ENCODE results near the gene TNFAIP8L3.

Gene TNFAIP8L3

GRCh38 chr15:51095681-51096331, 1.1 kb upstream of the TNFAIP8L3 start:
- no peak for DNase-seq (ENCODE audit: extremely low spot score)
- no peak for TF ChIP-seq TARDBP (IDR thresholded peaks at IDR 0.05)
- no peak for TF ChIP-seq HDGF (IDR thresholded peaks at IDR 0.05; ENCODE audit: borderline replicate concordance)
- TF ChIP-seq FOXK2 (IDR thresholded peaks at IDR 0.05) = no peak
- no peak for TF ChIP-seq SP1 (IDR thresholded peaks at IDR 0.05)
- TF ChIP-seq PKNOX1 (IDR thresholded peaks at IDR 0.05) = no peak
- TF ChIP-seq SUZ12 (IDR thresholded peaks at IDR 0.05) = no peak
- no peak for TF ChIP-seq FOXM1 (IDR thresholded peaks at IDR 0.05; ENCODE audit: borderline replicate concordance)
- TF ChIP-seq ARNT (IDR thresholded peaks at IDR 0.05) = no peak
- no peak for TF ChIP-seq FOXA1 (IDR thresholded peaks at IDR 0.05)
- TF ChIP-seq CTBP1 (IDR thresholded peaks at IDR 0.05; ENCODE audit: borderline replicate concordance) = no peak
- no peak for TF ChIP-seq ELF4 (IDR thresholded peaks at IDR 0.05)
- TF ChIP-seq NFRKB (IDR thresholded peaks at IDR 0.05) = no peak
- no peak for TF ChIP-seq LEF1 (IDR thresholded peaks at IDR 0.05; ENCODE audit: borderline replicate concordance)
- CTCF ChIA-PET = no interaction called here
- POLR2A ChIA-PET = no interaction called here

GRCh38 chr15:51093839-51094605, 684 bp downstream of the TNFAIP8L3 start:
- no peak for TF ChIP-seq PKNOX1 (IDR thresholded peaks at IDR 0.05)
- TF ChIP-seq CTBP1 (IDR thresholded peaks at IDR 0.05; ENCODE audit: borderline replicate concordance) = no peak
- TF ChIP-seq ARNT (IDR thresholded peaks at IDR 0.05) = no peak
- no peak for TF ChIP-seq SUZ12 (IDR thresholded peaks at IDR 0.05)
- no peak for TF ChIP-seq BHLHE40 (IDR thresholded peaks at IDR 0.05; ENCODE audit: borderline replicate concordance)
- TF ChIP-seq NFRKB (IDR thresholded peaks at IDR 0.05) = no peak
- no peak for TF ChIP-seq L3MBTL2 (conservative IDR thresholded peaks at IDR 0.05)
- TF ChIP-seq SP1 (IDR thresholded peaks at IDR 0.05) = no peak
- ChIA-PET POLR2A (no interaction called here), CTCF (no interaction called here)
- peak; percentile 11 for DNase-seq (ENCODE audit: extremely low spot score)

- CTCF ChIA-PET = no interaction called here
- POLR2A ChIA-PET = no interaction called here
- no peak for DNase-seq (ENCODE audit: extremely low spot score)
- no peak for TF ChIP-seq SUZ12 (IDR thresholded peaks at IDR 0.05)
- no peak for TF ChIP-seq BHLHE40 (IDR thresholded peaks at IDR 0.05; ENCODE audit: borderline replicate concordance)
- TF ChIP-seq HDGF (IDR thresholded peaks at IDR 0.05; ENCODE audit: borderline replicate concordance) = no peak
- TF ChIP-seq TARDBP (IDR thresholded peaks at IDR 0.05) = no peak
- no peak for TF ChIP-seq CTBP1 (IDR thresholded peaks at IDR 0.05; ENCODE audit: borderline replicate concordance)
- no peak for TF ChIP-seq PKNOX1 (IDR thresholded peaks at IDR 0.05)
- TF ChIP-seq SP1 (IDR thresholded peaks at IDR 0.05) = no peak
- no peak for TF ChIP-seq NFRKB (IDR thresholded peaks at IDR 0.05)
- TF ChIP-seq FOXA1 (IDR thresholded peaks at IDR 0.05) = no peak
- no peak for TF ChIP-seq FOXM1 (IDR thresholded peaks at IDR 0.05; ENCODE audit: borderline replicate concordance)
- no peak for TF ChIP-seq ZNF384 (IDR thresholded peaks at IDR 0.05)
- no peak for TF ChIP-seq L3MBTL2 (conservative IDR thresholded peaks at IDR 0.05)
- TF ChIP-seq ARNT (IDR thresholded peaks at IDR 0.05) = no peak
- TF ChIP-seq FOXK2 (IDR thresholded peaks at IDR 0.05) = no peak
- no peak for TF ChIP-seq ELF4 (IDR thresholded peaks at IDR 0.05)
- TF ChIP-seq LEF1 (IDR thresholded peaks at IDR 0.05; ENCODE audit: borderline replicate concordance) = no peak
Observed at GRCh38 chr15:51093488-51093838, 1.2 kb downstream of the TNFAIP8L3 start.

GRCh38 chr15:51092480-51093040, 2.1 kb downstream of the TNFAIP8L3 start:
- no peak for DNase-seq (ENCODE audit: extremely low spot score)
- POLR2A ChIA-PET = no interaction called here
- TF ChIP-seq L3MBTL2 (conservative IDR thresholded peaks at IDR 0.05) (no peak), FOXM1 (IDR thresholded peaks at IDR 0.05; ENCODE audit: borderline replicate concordance) (no peak), FOXK2 (IDR thresholded peaks at IDR 0.05) (no peak), LEF1 (IDR thresholded peaks at IDR 0.05; ENCODE audit: borderline replicate concordance) (no peak), SP1 (IDR thresholded peaks at IDR 0.05) (no peak), SUZ12 (IDR thresholded peaks at IDR 0.05) (no peak), ZNF384 (IDR thresholded peaks at IDR 0.05) (no peak), HDGF (IDR thresholded peaks at IDR 0.05; ENCODE audit: borderline replicate concordance) (no peak), ELF4 (IDR thresholded peaks at IDR 0.05) (no peak), NFRKB (IDR thresholded peaks at IDR 0.05) (no peak), CTBP1 (IDR thresholded peaks at IDR 0.05; ENCODE audit: borderline replicate concordance) (no peak), ARNT (IDR thresholded peaks at IDR 0.05) (no peak), BHLHE40 (IDR thresholded peaks at IDR 0.05; ENCODE audit: borderline replicate concordance) (no peak), PKNOX1 (IDR thresholded peaks at IDR 0.05) (no peak), FOXA1 (IDR thresholded peaks at IDR 0.05) (no peak), TARDBP (IDR thresholded peaks at IDR 0.05) (no peak)
- CTCF ChIA-PET = interaction anchor here (0.6 kb wide), 1 partner anchor 100 kb away, joined by 3 read pairs; no protein-coding TSS in a partner anchor

GRCh38 chr15:51090753-51091152, 4.0 kb downstream of the TNFAIP8L3 start:
- TF ChIP-seq SUZ12 (IDR thresholded peaks at IDR 0.05) (no peak), FOXK2 (IDR thresholded peaks at IDR 0.05) (no peak), ZNF384 (IDR thresholded peaks at IDR 0.05) (no peak), ELF4 (IDR thresholded peaks at IDR 0.05) (no peak), NFRKB (IDR thresholded peaks at IDR 0.05) (no peak), L3MBTL2 (conservative IDR thresholded peaks at IDR 0.05) (no peak), ARNT (IDR thresholded peaks at IDR 0.05) (no peak), HDGF (IDR thresholded peaks at IDR 0.05; ENCODE audit: borderline replicate concordance) (no peak), LEF1 (IDR thresholded peaks at IDR 0.05; ENCODE audit: borderline replicate concordance) (no peak), BHLHE40 (IDR thresholded peaks at IDR 0.05; ENCODE audit: borderline replicate concordance) (no peak), FOXM1 (IDR thresholded peaks at IDR 0.05; ENCODE audit: borderline replicate concordance) (no peak), CTBP1 (IDR thresholded peaks at IDR 0.05; ENCODE audit: borderline replicate concordance) (no peak), TARDBP (IDR thresholded peaks at IDR 0.05) (no peak), SP1 (IDR thresholded peaks at IDR 0.05) (no peak), FOXA1 (IDR thresholded peaks at IDR 0.05) (no peak), PKNOX1 (IDR thresholded peaks at IDR 0.05) (no peak)
- DNase-seq (ENCODE audit: extremely low spot score) = no peak
- ChIA-PET POLR2A (no interaction called here), CTCF (no interaction called here)

All from HEK293T (cell line).